Stimulated activated CD4-positive, alpha-beta T cell treated with anti-CD3 and anti-CD28 coated beads, Interleukin-2, amount 100 ng/mL, for 24 hours (primary cell): ENCODE data around the gene SMYD3.

Experiments used
- DNase-seq, 2 donors: peaks; one replicate each; pipeline ENCODE4 v3.0.0-alpha.2; 2020

Gene SMYD3

GRCh38 chr1:245875581-245876261 is 631.4 kb downstream of the SMYD3 start:
- no peak for DNase-seq

- no peak for DNase-seq
These were observed 632.0 kb downstream of the SMYD3 start for GRCh38 chr1:245874942-245875580.

GRCh38 chr1:245873883-245874671 is 633.0 kb downstream of the SMYD3 start:
- no peak for DNase-seq

GRCh38 chr1:245873068-245873467 is 634.0 kb downstream of the SMYD3 start:
- DNase-seq, result no peak

- no peak for DNase-seq
These were observed 634.6 kb downstream of the SMYD3 start for GRCh38 chr1:245872475-245872874.

- no peak for DNase-seq
These were observed 635.2 kb downstream of the SMYD3 start for GRCh38 chr1:245871915-245872314.

- DNase-seq, result no peak
These were observed 635.9 kb downstream of the SMYD3 start for GRCh38 chr1:245871191-245871590.

- no peak for DNase-seq
These were observed 636.4 kb downstream of the SMYD3 start for GRCh38 chr1:245870698-245871097.

GRCh38 chr1:245869847-245870246 is 637.2 kb downstream of the SMYD3 start:
- no peak for DNase-seq

- no peak for DNase-seq
These were observed 639.3 kb downstream of the SMYD3 start for GRCh38 chr1:245867738-245868137.

GRCh38 chr1:245864872-245865271 is 642.2 kb downstream of the SMYD3 start:
- DNase-seq, result no peak

- DNase-seq, result no peak
These were observed 643.4 kb downstream of the SMYD3 start for GRCh38 chr1:245863566-245864184.

GRCh38 chr1:245862812-245863540 is 644.1 kb downstream of the SMYD3 start:
- no peak for DNase-seq

- DNase-seq, result no peak
These were observed 646.2 kb downstream of the SMYD3 start for GRCh38 chr1:245860657-245861544.

- DNase-seq, result no peak
These were observed 647.5 kb downstream of the SMYD3 start for GRCh38 chr1:245859493-245860114.

- no peak for DNase-seq
These were observed 648.2 kb downstream of the SMYD3 start for GRCh38 chr1:245858722-245859492.

GRCh38 chr1:245858022-245858721 is 648.9 kb downstream of the SMYD3 start:
- DNase-seq, result no peak

- DNase-seq, result no peak
These were observed 650.0 kb downstream of the SMYD3 start for GRCh38 chr1:245856944-245857531.
